H1 (cell line): ENCODE measurements around the gene PSMF1. TPM values are rescaled to one million over a fixed set of nuclear protein-coding genes. Genes with fewer than 3 reads are reported as not detected.

Experiments
- CTCF ChIA-PET: fragments of 300-600 bp; sonication (Branson Sonifier 250); formaldehyde crosslinking; loops from one replicate; lab custom pipeline; 2021; ENCODE audit not compliant: partially characterized antibody; lab: Charles Lee
- POLR2A ChIA-PET: fragments of 300-600 bp; sonication (Branson Sonifier 250); formaldehyde crosslinking; loops from one replicate; lab custom pipeline; 2021; ENCODE audit warnings: inconsistent platforms; ENCODE audit not compliant: partially characterized antibody; lab: Charles Lee
- DNase-seq, 2 experiments: peaks; one replicate each; pipeline versions ENCODE4 v3.0.0 to v3.0.0-alpha.2; 2010 to 2022; ENCODE audit warnings: low spot score in 2 of 2, low read depth in 1 of 2, mixed read lengths in 1 of 2
- FAIRE-seq: peaks from 2 replicates; lab custom pipeline; 2011; peaks lifted over from hg19 to GRCh38; lab: Jason Lieb, UNC
- H2AFZ ChIP-seq: 2 replicates; pipeline ENCODE4 v1.8.1; 2012; ENCODE audit warnings: low read length, inconsistent platforms
- H2AK5ac ChIP-seq: 2 replicates; pipeline ENCODE4 v1.6.1; 2013; ENCODE audit warnings: low read depth, low read length
- H2BK120ac ChIP-seq: replicated peaks from 2 replicates; pipeline ENCODE3; 2013; ENCODE audit warnings: low read depth, low read length, inconsistent platforms
- H2BK12ac ChIP-seq: 2 replicates; pipeline ENCODE4 v1.6.1; 2013; ENCODE audit warnings: low read depth, low read length
- H2BK15ac ChIP-seq: 2 replicates; pipeline ENCODE4 v1.6.1; 2013; ENCODE audit warnings: low read length
- H2BK20ac ChIP-seq: 2 replicates; pipeline ENCODE4 v1.6.1; 2013; ENCODE audit warnings: low read length
- H2BK5ac ChIP-seq: 2 replicates; pipeline ENCODE4 v1.6.1; 2013; ENCODE audit warnings: low read depth, low read length
- H3K14ac ChIP-seq: 2 replicates; pipeline ENCODE4 v1.6.1; 2013; ENCODE audit warnings: inconsistent platforms; ENCODE audit not compliant: insufficient read length
- H3K18ac ChIP-seq: 2 replicates; pipeline ENCODE4 v1.6.1; 2013; ENCODE audit warnings: low read length; ENCODE audit errors: extremely low read depth
- H3K23ac ChIP-seq: 2 replicates; pipeline ENCODE4 v1.6.1; 2013; ENCODE audit warnings: inconsistent platforms; ENCODE audit not compliant: insufficient read length
- H3K23me2 ChIP-seq: 2 replicates; pipeline ENCODE4 v1.6.1; 2013; ENCODE audit warnings: low read depth, low read length
- H3K27ac ChIP-seq: 2 replicates; pipeline ENCODE4 v1.6.1; 2011; ENCODE audit warnings: low read depth, low read length, inconsistent platforms
- H3K27me3 ChIP-seq, 4 experiments: replicated peaks in 1 of 4; 1 replicate in 1 of 4; 2 replicates in 3 of 4; pipeline versions ENCODE4 v1.6.1 to v1.8.1; 2011 to 2013; ENCODE audit warnings: low read length in 3 of 4, mild to moderate bottlenecking in 3 of 4, inconsistent platforms in 2 of 4, mixed read lengths in 2 of 4, moderate library complexity in 1 of 4; ENCODE audit not compliant: control insufficient read depth in 3 of 4, insufficient read depth in 3 of 4; ENCODE audit errors: extremely low read depth in 1 of 4
- H3K36me3 ChIP-seq, 4 experiments: 2 replicates each; pipeline versions ENCODE4 v1.6.1 to v1.8.1; 2011 to 2013; ENCODE audit warnings: mild to moderate bottlenecking in 4 of 4, low read length in 3 of 4, moderate library complexity in 2 of 4, control low read depth in 1 of 4, inconsistent platforms in 1 of 4; ENCODE audit not compliant: insufficient read depth in 4 of 4, control insufficient read depth in 2 of 4
- H3K4ac ChIP-seq: replicated peaks from 2 replicates; pipeline ENCODE3; 2013; ENCODE audit warnings: low read length, low read depth, mixed read lengths, inconsistent platforms; ENCODE audit not compliant: insufficient read length
- H3K4me1 ChIP-seq, 4 experiments: replicated peaks in 1 of 4; 1 replicate in 1 of 4; 2 replicates in 3 of 4; pipeline versions ENCODE4 v1.6.1 to v1.8.1; 2011 to 2013; ENCODE audit warnings: low read length in 3 of 4, inconsistent platforms in 2 of 4, mixed read lengths in 1 of 4; ENCODE audit not compliant: insufficient read depth in 4 of 4, control insufficient read depth in 3 of 4
- H3K4me2 ChIP-seq, 2 experiments: 2 replicates each; pipeline versions ENCODE4 v1.6.1 to v1.8.1; 2011 to 2013; ENCODE audit warnings: low read depth in 2 of 2, low read length in 2 of 2, control low read depth in 1 of 2, inconsistent platforms in 1 of 2, mild to moderate bottlenecking in 1 of 2; ENCODE audit not compliant: insufficient read depth in 1 of 2
- H3K4me3 ChIP-seq, 4 experiments: fragments of 200-600, 300-600 bp in 1 of 4; sonication (generic), shearing (Covaris generic), sonication (Bioruptor Twin) in 1 of 4; 2 replicates each; pipeline versions ENCODE4 v1.5.1 to v1.8.1; 2011 to 2016; ENCODE audit warnings: low read length in 4 of 4, low read depth in 3 of 4, control low read depth in 2 of 4, inconsistent platforms in 2 of 4, mild to moderate bottlenecking in 2 of 4, mixed read lengths in 1 of 4, moderate library complexity in 1 of 4; ENCODE audit not compliant: insufficient read depth in 2 of 4; ENCODE audit errors: extremely low read depth in 1 of 4
- H3K56ac ChIP-seq: replicated peaks from 2 replicates; pipeline ENCODE3; 2013; ENCODE audit warnings: low read depth, mild to moderate bottlenecking, mixed read lengths, low read length, inconsistent platforms; ENCODE audit not compliant: insufficient read length
- H3K79me1 ChIP-seq: 2 replicates; pipeline ENCODE4 v1.6.1; 2013; ENCODE audit warnings: low read depth, low read length, control low read depth
- H3K79me2 ChIP-seq, 2 experiments: 2 replicates each; pipeline versions ENCODE4 v1.6.1 to v1.8.1; 2012 to 2013; ENCODE audit warnings: low read length in 2 of 2, mild to moderate bottlenecking in 2 of 2, inconsistent platforms in 1 of 2; ENCODE audit not compliant: insufficient read depth in 2 of 2, control insufficient read depth in 1 of 2
- H3K9ac ChIP-seq, 4 experiments: replicated peaks in 1 of 4; 1 replicate in 1 of 4; 2 replicates in 3 of 4; pipeline versions ENCODE4 v1.6.1 to v1.8.1; 2011 to 2013; ENCODE audit warnings: low read depth in 3 of 4, low read length in 3 of 4, control low read depth in 2 of 4, mild to moderate bottlenecking in 2 of 4, moderate library complexity in 2 of 4, inconsistent platforms in 1 of 4; ENCODE audit errors: extremely low read depth in 1 of 4
- H3K9me3 ChIP-seq, 2 experiments: 2 replicates each; pipeline versions ENCODE4 v1.6.1 to v1.8.1; 2012 to 2013; ENCODE audit warnings: mild to moderate bottlenecking in 2 of 2, moderate library complexity in 2 of 2, control low read depth in 1 of 2, inconsistent platforms in 1 of 2, low read depth in 1 of 2, low read length in 1 of 2, mixed read lengths in 1 of 2; ENCODE audit not compliant: insufficient read depth in 2 of 2
- H4K20me1 ChIP-seq, 2 experiments: replicated peaks in 1 of 2; 2 replicates each; pipeline versions ENCODE3 to v1.8.1; 2011 to 2013; ENCODE audit warnings: inconsistent platforms in 2 of 2, low read length in 2 of 2, mild to moderate bottlenecking in 1 of 2; ENCODE audit not compliant: insufficient read depth in 2 of 2, control insufficient read depth in 1 of 2
- H4K5ac ChIP-seq: 2 replicates; pipeline ENCODE4 v1.6.1; 2013; ENCODE audit warnings: low read length, low read depth, mixed read lengths, inconsistent platforms; ENCODE audit not compliant: insufficient read length
- H4K8ac ChIP-seq: 2 replicates; pipeline ENCODE4 v1.8.0; 2013; ENCODE audit warnings: mild to moderate bottlenecking, moderate library complexity, low read length, inconsistent platforms; ENCODE audit not compliant: insufficient read depth; ENCODE audit errors: extremely low read depth
- H4K91ac ChIP-seq: replicated peaks from 2 replicates; pipeline ENCODE3; 2013; ENCODE audit warnings: low read length, mixed read lengths, inconsistent platforms; ENCODE audit not compliant: insufficient read length
- CREB1 ChIP-seq: IDR thresholded peaks from 2 replicates; pipeline ENCODE4 v1.6.1; 2012; ENCODE audit warnings: inconsistent platforms
- GABPA ChIP-seq: IDR thresholded peaks from 2 replicates; pipeline ENCODE4 v1.6.1; 2011; ENCODE audit warnings: mild to moderate bottlenecking, low read length, moderate library complexity, borderline replicate concordance; ENCODE audit not compliant: insufficient read depth
- KDM1A ChIP-seq: fragments of 200-600, 300-600 bp; sonication (generic); IDR thresholded peaks from 2 replicates; pipeline ENCODE4 v1.7.1; 2016; ENCODE audit warnings: mild to moderate bottlenecking, low read length, borderline replicate concordance
- POLR2A ChIP-seq, 2 experiments: IDR thresholded peaks; 1 replicate in 1 of 2; 2 replicates in 1 of 2; pipeline ENCODE4 v1.6.1; 2011; ENCODE audit warnings: low read depth in 2 of 2, low read length in 2 of 2, mild to moderate bottlenecking in 2 of 2; ENCODE audit errors: control extremely low read depth in 1 of 2
- POU5F1 ChIP-seq: IDR thresholded peaks from 2 replicates; pipeline ENCODE4 v1.6.1; 2011; ENCODE audit warnings: low read depth, mild to moderate bottlenecking, low read length, moderate library complexity
- RAD21 ChIP-seq, 2 experiments: IDR thresholded peaks in 1 of 2; conservative IDR thresholded peaks in 1 of 2; 2 replicates each; pipeline ENCODE4 v1.6.1; 2011; ENCODE audit warnings: low read depth in 2 of 2, low read length in 2 of 2, improper control_type of control experiment in 1 of 2, inconsistent platforms in 1 of 2, mild to moderate bottlenecking in 1 of 2, moderate library complexity in 1 of 2
- SIRT6 ChIP-seq: IDR thresholded peaks from one replicate; pipeline ENCODE4 v1.7.1; 2012; ENCODE audit warnings: low read length, inconsistent platforms
- SP2 ChIP-seq: IDR thresholded peaks from 2 replicates; pipeline ENCODE4 v1.6.1; 2012; ENCODE audit warnings: mild to moderate bottlenecking, low read length, inconsistent platforms
- USF2 ChIP-seq: IDR thresholded peaks from 2 replicates; pipeline ENCODE4 v1.6.1; 2011; ENCODE audit warnings: low read length, improper control_type of control experiment
- WGBS, 2 experiments: shearing (Covaris generic) in 1 of 2; methylation state at CpG; one replicate each; pipeline versions ENCODE4 v1.1.6 to v1.1.7; 2013 to 2015; ENCODE audit warnings: low lambda C conversion rate in 2 of 2, mixed read lengths in 2 of 2, inconsistent platforms in 1 of 2, low coverage in 1 of 2, missing lambda C conversion rate in 1 of 2; ENCODE audit not compliant: insufficient replicate concordance in 2 of 2, insufficient coverage in 1 of 2, insufficient read length in 1 of 2; ENCODE audit errors: extremely low coverage in 1 of 2, missing lambda C conversion rate in 1 of 2; 5-methylcytosine and 5-hydroxymethylcytosine counted together
- polyA plus RNA-seq, 7 experiments: library from polyadenylated mRNA; depleted of rRNA in 3 of 7; stranded (reverse) in 5 of 7; unstranded in 2 of 7; fragments of >200 nt in 5 of 7; fragments of 200-250 nt in 2 of 7; gene quantifications; 1 replicate in 5 of 7; 2 replicates in 1 of 7; 4 replicates in 1 of 7; pipeline versions ENCODE4 v1.2.1 to v1.2.3, GENCODE V29; 2011 to 2013; ENCODE audit warnings: missing spikeins in 2 of 7, mixed read lengths in 2 of 7
- total RNA-seq: library from RNA; stranded (reverse); fragmentation: NEBNext Ultra II Directional; extraction: Animal tissue kit (Norgen Biotek cat#: 25700); gene quantifications from 2 replicates; pipeline ENCODE4 v1.2.1, GENCODE V29; 2021

Gene PSMF1
- total and polyA plus RNA-seq, 2 of the 8 experiments (the other 6 are each of a cell fraction or from before 2014, with no cell fraction given) = 106 to 159 TPM

- 85% methylated on average over 3 of the region's 3 CpGs; no CpG with 5 or more reads in 1 of the 2 experiments for WGBS, 2 experiments
- no peaks in the 10 kb centered on the region for H4K20me1 ChIP-seq
- no peak for FAIRE-seq
- CTCF ChIA-PET = interaction anchor here (1.0 to 1.4 kb wide), 2 partner anchors 33 to 90 kb away, joined by 3 to 4 read pairs; no protein-coding TSS in a partner anchor
- H3K9ac ChIP-seq = no peak overlapping the region
- no peak overlapping the region for H4K8ac ChIP-seq
- no peaks in the 10 kb centered on the region; a peak in 2 of 7 replicates for H3K4me1 ChIP-seq
- no peaks in the 10 kb centered on the region for H3K79me1 ChIP-seq
- H2BK15ac ChIP-seq = no peak overlapping the region
- H2AK5ac ChIP-seq = no peak overlapping the region
- no peak overlapping the region for H3K27ac ChIP-seq
- H4K5ac ChIP-seq = no peak overlapping the region
- H3K56ac ChIP-seq = no peak overlapping the region
- H3K4ac ChIP-seq = no peak overlapping the region
- no peaks in the 10 kb centered on the region; a peak in 1 of 4 replicates for H3K9me3 ChIP-seq
- H2BK12ac ChIP-seq = no peak overlapping the region
- no peaks in the 10 kb centered on the region for H3K79me2 ChIP-seq
- POLR2A ChIA-PET = interaction anchor here (0.6 kb wide), 1 partner anchor 20 kb away, joined by 4 read pairs; no protein-coding TSS in a partner anchor
- no peak for TF ChIP-seq SIRT6
- no peak for TF ChIP-seq USF2
- no peak for TF ChIP-seq RAD21 (IDR thresholded peaks at IDR 0.05 in 1 of 2, conservative IDR thresholded peaks at IDR 0.05 in 1 of 2; ENCODE audit: low read depth in 2 of 2, low read length in 2 of 2)
- TF ChIP-seq POU5F1 = no peak
- TF ChIP-seq GABPA = no peak
- no peak for TF ChIP-seq POLR2A (IDR thresholded peaks at IDR 0.05; ENCODE audit: control extremely low read depth in 1 of 2, low read depth in 2 of 2, low read length in 2 of 2)
- TF ChIP-seq CREB1 = no peak
- no peak for TF ChIP-seq KDM1A
- TF ChIP-seq SP2 = no peak
- TF ChIP-seq, all 59 proteins: peak for 0
- Histone ChIP-seq H2BK5ac (no peak overlapping the region), H3K27me3 (no peaks in the 10 kb centered on the region), H3K23ac (no peak overlapping the region), H2BK20ac (no peak overlapping the region), H2AFZ (no peak overlapping the region), H3K4me3 (no peak overlapping the region), H2BK120ac (no peak overlapping the region), H3K4me2 (peak overlapping the region in 1 of 2 experiments; percentile 30; a peak in 1 of 4 replicates), H3K23me2 (no peaks in the 10 kb centered on the region), H3K36me3 (no peaks in the 10 kb centered on the region), H4K91ac (no peak overlapping the region), H3K18ac (no peak overlapping the region), H3K14ac (no peak overlapping the region)
- DNase-seq = no peak
Measured at GRCh38 chr20:1075616-1076015, 42.8 kb upstream of the PSMF1 start.
